Testis (tissue), 3 donors: ENCODE results near the gene CNNM3. TPM values are rescaled to one million over a fixed set of nuclear protein-coding genes. Genes with fewer than 3 reads are reported as not detected.

Experiments
- DNase-seq: peaks from one replicate; pipeline ENCODE4 v3.0.0-alpha.2; 2019
- H3K27ac ChIP-seq, 2 donors: fragments of 200-600 bp; sonication (generic); one replicate each; pipeline ENCODE4 v1.5.1; 2019
- H3K27me3 ChIP-seq: fragments of 200-600 bp; sonication (generic); one replicate; pipeline ENCODE4 v1.5.1; 2019
- H3K36me3 ChIP-seq: fragments of 200-600 bp; sonication (generic); one replicate; pipeline ENCODE4 v1.5.1; 2017; ENCODE audit warnings: low read depth; ENCODE audit errors: missing control alignments
- H3K4me1 ChIP-seq: fragments of 200-600 bp; sonication (generic); one replicate; pipeline ENCODE4 v1.5.1; 2019
- H3K4me3 ChIP-seq, 2 donors: fragments of 200-600 bp; sonication (generic); one replicate each; pipeline ENCODE4 v1.5.1; 2017 to 2019
- H3K9me3 ChIP-seq: fragments of 200-600 bp; sonication (generic); one replicate; pipeline ENCODE4 v1.5.1; 2017
- POLR2A ChIP-seq: fragments of 450-650 bp; IDR thresholded peaks from one replicate; pipeline ENCODE4 v1.6.1; 2017; ENCODE audit warnings: antibody characterized with exemption, mild to moderate bottlenecking, moderate library complexity
- WGBS, 2 donors: methylation state at CpG; one replicate each; pipeline ENCODE4 v1.1.5; 2018; 5-methylcytosine and 5-hydroxymethylcytosine counted together
- intact Hi-C: fragments of 100-400 bp; cut with DNase I; formaldehyde crosslinking; loops from one replicate; pipeline ENCODE4 v1.15.1; 2023; ENCODE audit warnings: low total_unique reads
- polyA plus RNA-seq: library from polyadenylated mRNA; stranded (reverse); fragments of 350-450 nt; fragmentation: Illumina TruSeq; extraction: RNeasy Lipid Tissue Mini Kit (QIAGEN cat#74804); gene quantifications from one replicate; pipeline ENCODE4 v1.2.3, GENCODE V29; 2014; ENCODE audit warnings: low read depth, low replicate concordance; ENCODE audit not compliant: insufficient read depth
- total RNA-seq, 2 donors: library from RNA; depleted of rRNA; stranded (reverse); fragments of >200 nt; gene quantifications; one replicate each; pipeline ENCODE4 v1.2.3, GENCODE V29; 2016
- TF ChIP-seq, protein P1 (sequence below), 3 experiments: fragments of 450-650 bp in 2 of 3; fragments of 200-600 bp in 1 of 3; sonication (generic) in 1 of 3; IDR thresholded peaks; one replicate each; pipeline ENCODE4 v1.5.1; 2016 to 2019; ENCODE audit warnings: antibody characterized with exemption in 3 of 3, mild to moderate bottlenecking in 2 of 3, moderate library complexity in 1 of 3

The CNNM3 gene
- total and polyA plus RNA-seq, 3 donors from 2014 or later = 32.2 to 33.6 (median 33.5) TPM

DNA sequence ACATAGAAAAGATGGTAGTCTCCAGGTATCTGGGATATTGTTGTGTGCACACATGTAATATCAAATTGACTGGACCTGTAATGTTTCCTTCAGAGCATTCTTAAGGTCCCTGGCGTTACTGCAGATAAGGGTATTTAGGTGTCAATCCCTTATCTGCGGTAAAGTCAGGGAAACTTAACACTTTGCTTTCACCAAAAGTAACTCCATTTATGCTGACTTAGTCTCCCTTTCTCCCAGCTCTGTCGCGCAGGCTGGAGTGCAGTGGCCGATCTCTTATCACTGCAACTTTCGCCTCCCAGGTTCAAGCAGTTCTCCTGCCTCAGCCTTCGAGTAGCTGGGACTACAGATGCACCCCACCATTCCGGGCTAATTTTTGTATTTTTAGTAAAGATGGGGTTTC, 1.8 kb downstream of the CNNM3 start:
- peaks cover 20% of the 10 kb centered on the region for H3K4me1 ChIP-seq
- no peak overlapping the region for H3K4me3 ChIP-seq
- H3K36me3 ChIP-seq = no peaks in the 10 kb centered on the region
- 47 to 60% methylated on average over 8 of the region's 8 CpGs for WGBS, 2 donors
- no peak for DNase-seq
- no peaks in the 10 kb centered on the region for H3K27me3 ChIP-seq
- intact Hi-C loops = loop anchor here (5.0 kb wide), 1 partner anchor 134 kb away; no protein-coding TSS in a partner anchor
- no peak overlapping the region for H3K27ac ChIP-seq
- H3K9me3 ChIP-seq = no peaks in the 10 kb centered on the region
- TF ChIP-seq POLR2A = no peak
- TF ChIP-seq, protein P1, sequence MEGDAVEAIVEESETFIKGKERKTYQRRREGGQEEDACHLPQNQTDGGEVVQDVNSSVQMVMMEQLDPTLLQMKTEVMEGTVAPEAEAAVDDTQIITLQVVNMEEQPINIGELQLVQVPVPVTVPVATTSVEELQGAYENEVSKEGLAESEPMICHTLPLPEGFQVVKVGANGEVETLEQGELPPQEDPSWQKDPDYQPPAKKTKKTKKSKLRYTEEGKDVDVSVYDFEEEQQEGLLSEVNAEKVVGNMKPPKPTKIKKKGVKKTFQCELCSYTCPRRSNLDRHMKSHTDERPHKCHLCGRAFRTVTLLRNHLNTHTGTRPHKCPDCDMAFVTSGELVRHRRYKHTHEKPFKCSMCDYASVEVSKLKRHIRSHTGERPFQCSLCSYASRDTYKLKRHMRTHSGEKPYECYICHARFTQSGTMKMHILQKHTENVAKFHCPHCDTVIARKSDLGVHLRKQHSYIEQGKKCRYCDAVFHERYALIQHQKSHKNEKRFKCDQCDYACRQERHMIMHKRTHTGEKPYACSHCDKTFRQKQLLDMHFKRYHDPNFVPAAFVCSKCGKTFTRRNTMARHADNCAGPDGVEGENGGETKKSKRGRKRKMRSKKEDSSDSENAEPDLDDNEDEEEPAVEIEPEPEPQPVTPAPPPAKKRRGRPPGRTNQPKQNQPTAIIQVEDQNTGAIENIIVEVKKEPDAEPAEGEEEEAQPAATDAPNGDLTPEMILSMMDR (IDR thresholded peaks at IDR 0.05) = no peak

GRCh38 chr2:96819128-96819875, 3.2 kb downstream of the CNNM3 start:
- intact Hi-C loops = loop anchor here (5.0 kb wide), 1 partner anchor 133 kb away; no protein-coding TSS in a partner anchor
- Histone ChIP-seq H3K27me3 (no peaks in the 10 kb centered on the region), H3K4me1 (peaks cover 20% of the 10 kb centered on the region), H3K36me3 (no peaks in the 10 kb centered on the region), H3K9me3 (no peaks in the 10 kb centered on the region), H3K27ac (no peak overlapping the region), H3K4me3 (no peak overlapping the region)
- WGBS, 2 donors = 77 to 90% methylated on average over 4 to 10 of the region's 10 CpGs
- no peak for DNase-seq
- TF ChIP-seq, protein P1 (IDR thresholded peaks at IDR 0.05) = no peak
- TF ChIP-seq POLR2A = no peak

GRCh38 chr2:96819876-96820511, 3.9 kb downstream of the CNNM3 start:
- H3K36me3 ChIP-seq = no peaks in the 10 kb centered on the region
- no peaks in the 10 kb centered on the region for H3K27me3 ChIP-seq
- H3K27ac ChIP-seq = no peak overlapping the region
- H3K9me3 ChIP-seq = no peaks in the 10 kb centered on the region
- intact Hi-C loops = loop anchor here (5.0 kb wide), 1 partner anchor 132 kb away; no protein-coding TSS in a partner anchor
- 89 to 92% methylated on average over 12 of the region's 12 CpGs for WGBS, 2 donors
- peaks cover 20% of the 10 kb centered on the region for H3K4me1 ChIP-seq
- no peak for TF ChIP-seq POLR2A
- TF ChIP-seq, protein P1 (IDR thresholded peaks at IDR 0.05) = no peak
- DNase-seq = no peak
- H3K4me3 ChIP-seq = no peak overlapping the region

DNA sequence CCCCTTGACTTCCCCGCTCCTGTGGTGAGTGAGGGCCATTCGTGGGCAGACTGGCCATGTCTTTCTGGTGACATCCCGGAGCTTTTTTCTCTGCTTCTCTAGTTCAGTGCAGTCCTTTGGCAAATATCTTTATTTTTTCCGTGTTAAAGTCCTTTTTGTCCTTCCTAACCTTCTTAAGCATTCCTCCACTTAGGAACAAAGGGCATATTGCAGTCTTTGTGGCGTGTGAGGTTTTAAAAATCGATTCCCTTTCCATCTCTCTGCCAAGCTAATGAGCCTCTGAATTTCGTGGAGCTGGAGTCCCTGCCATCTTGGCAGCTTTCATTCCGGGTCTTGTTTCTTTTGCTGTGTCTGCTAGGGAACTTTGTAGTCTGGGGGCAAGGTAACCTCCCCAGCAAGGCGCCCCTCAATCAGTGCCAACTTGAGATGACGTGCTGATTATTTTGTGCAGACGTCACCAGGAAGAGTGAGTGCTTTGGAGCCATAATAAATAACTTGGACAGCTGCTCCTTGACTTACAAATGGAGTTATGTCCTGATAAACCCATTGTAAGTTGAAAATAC, 5.1 kb downstream of the CNNM3 start:
- no peak overlapping the region for H3K27ac ChIP-seq
- intact Hi-C loops = no loop called here
- no peak overlapping the region for H3K4me3 ChIP-seq
- H3K36me3 ChIP-seq = no peaks in the 10 kb centered on the region
- no peak for TF ChIP-seq POLR2A
- TF ChIP-seq, protein P1 (IDR thresholded peaks at IDR 0.05) = no peak
- no peaks in the 10 kb centered on the region for H3K9me3 ChIP-seq
- peaks cover 20% of the 10 kb centered on the region for H3K4me1 ChIP-seq
- no peak for DNase-seq
- H3K27me3 ChIP-seq = no peaks in the 10 kb centered on the region
- WGBS, 2 donors = 77 to 84% methylated on average over 11 of the region's 11 CpGs
